K562 treated with DMSO at 1 percent for 4 hours (cell line): ENCODE data around the gene CRCP. TPM values are rescaled to one million over a fixed set of nuclear protein-coding genes. Genes with fewer than 3 reads are reported as not detected.

Source experiments
- total RNA-seq: library from RNA; unstranded; fragments of 300-600 nt; gene quantifications from 2 replicates; pipeline ENCODE4 v1.2.3, GENCODE V29; 2022; ENCODE audit not compliant: insufficient read depth

CRCP gene
- 24.5 and 27.3 TPM in 2 replicates for total RNA-seq

GRCh38 chr7:66114743-66115649, at the start of gene CRCP:
TSS of gene CRCP (plus strand) at chr7:66114847. CDS start at chr7:66114963, 116 bp downstream.

DNA sequence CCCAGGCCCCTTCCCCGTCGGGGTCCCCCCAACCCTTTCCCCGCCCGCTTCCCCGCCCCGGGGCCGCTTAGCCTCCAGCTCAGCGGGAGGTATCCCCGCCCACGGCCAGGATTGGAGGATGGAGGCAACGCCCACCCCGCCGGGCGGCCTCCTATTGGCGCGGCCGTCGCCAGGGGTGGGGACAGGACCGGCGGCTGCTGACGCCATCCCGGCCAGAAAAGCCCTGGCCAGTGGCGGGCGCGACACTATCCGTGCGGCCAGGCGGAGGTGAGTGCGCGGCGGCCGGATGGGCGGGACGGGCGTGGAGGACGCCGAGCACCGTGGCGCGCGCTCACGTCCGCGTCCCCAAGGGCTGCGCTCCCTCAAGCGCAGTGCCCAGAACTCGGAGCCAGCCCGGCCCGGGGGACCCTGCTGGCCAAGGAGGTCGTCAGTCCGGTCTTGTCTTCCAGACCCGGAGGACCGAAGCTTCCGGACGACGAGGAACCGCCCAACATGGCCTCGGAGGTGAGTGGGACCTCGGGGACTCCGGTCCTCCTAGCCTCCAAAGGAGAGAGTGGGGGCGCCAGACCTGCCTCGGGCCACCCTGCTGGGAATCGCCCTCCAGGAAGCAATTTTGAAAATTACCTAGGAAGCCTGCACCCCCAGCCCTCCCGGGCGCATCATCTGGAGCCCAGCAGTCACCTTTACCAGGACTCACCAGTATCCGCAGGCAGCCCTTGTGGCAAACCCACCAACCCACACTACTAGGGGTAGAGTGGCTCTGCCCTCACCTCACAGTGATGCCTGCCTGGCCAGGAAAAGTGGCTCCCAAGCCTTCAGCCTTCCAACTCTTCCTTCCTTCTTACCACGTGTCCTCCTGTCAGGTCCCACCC, 38.8 kb upstream of the CRCP start, which contains the start of gene ASL:
Gene ASL, plus strand, starts transcription at position 230 of the 872 bp plus-strand sequence. Its CDS starts 263 bp downstream, at position 493.

Other genes starting within 250 kb of the CRCP start
- 13.6 and 15.7 TPM in 2 replicates for gene VKORC1L1, start 241.8 kb upstream of the CRCP start, total RNA-seq
- gene GUSB, start 132.6 kb upstream of the CRCP start, total RNA-seq = 141 and 151 TPM in 2 replicates
- gene ASL, start 39.0 kb upstream of the CRCP start, total RNA-seq = 23.8 and 31.0 TPM in 2 replicates
- gene TPST1, start 90.5 kb downstream of the CRCP start, total RNA-seq = 1.7 TPM in 1 of 2 replicates, not detected in the other